GM12872 (cell line): ENCODE results near the gene ANAPC5.

Experiments used
- TF ChIP-seq, protein P1 (sequence below): IDR thresholded peaks from 3 replicates; pipeline ENCODE4 v1.5.1; 2011; ENCODE audit warnings: low read depth, mild to moderate bottlenecking, low read length, moderate library complexity; ENCODE audit not compliant: insufficient read depth

ANAPC5 gene

DNA sequence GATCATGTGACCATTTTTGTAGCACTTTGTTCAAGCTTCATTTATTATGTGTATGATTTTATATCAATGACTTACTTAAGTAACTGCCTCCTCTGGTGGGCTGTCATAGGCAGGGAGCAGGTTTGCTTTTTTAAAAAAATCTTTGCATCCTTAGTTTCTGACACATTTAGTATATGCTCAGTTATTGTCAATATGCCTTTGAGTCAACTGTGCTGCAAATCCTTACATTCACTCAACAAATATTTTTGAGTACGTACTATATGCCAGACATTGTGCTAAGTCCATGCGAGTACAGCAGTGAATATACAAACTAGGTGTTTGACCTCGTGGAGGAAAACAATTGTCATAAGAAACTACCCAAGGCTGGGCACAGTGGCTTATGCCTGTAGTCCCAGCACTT, 4.4 kb upstream of the ANAPC5 start:
- TF ChIP-seq, protein P1, sequence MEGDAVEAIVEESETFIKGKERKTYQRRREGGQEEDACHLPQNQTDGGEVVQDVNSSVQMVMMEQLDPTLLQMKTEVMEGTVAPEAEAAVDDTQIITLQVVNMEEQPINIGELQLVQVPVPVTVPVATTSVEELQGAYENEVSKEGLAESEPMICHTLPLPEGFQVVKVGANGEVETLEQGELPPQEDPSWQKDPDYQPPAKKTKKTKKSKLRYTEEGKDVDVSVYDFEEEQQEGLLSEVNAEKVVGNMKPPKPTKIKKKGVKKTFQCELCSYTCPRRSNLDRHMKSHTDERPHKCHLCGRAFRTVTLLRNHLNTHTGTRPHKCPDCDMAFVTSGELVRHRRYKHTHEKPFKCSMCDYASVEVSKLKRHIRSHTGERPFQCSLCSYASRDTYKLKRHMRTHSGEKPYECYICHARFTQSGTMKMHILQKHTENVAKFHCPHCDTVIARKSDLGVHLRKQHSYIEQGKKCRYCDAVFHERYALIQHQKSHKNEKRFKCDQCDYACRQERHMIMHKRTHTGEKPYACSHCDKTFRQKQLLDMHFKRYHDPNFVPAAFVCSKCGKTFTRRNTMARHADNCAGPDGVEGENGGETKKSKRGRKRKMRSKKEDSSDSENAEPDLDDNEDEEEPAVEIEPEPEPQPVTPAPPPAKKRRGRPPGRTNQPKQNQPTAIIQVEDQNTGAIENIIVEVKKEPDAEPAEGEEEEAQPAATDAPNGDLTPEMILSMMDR: no peak

DNA sequence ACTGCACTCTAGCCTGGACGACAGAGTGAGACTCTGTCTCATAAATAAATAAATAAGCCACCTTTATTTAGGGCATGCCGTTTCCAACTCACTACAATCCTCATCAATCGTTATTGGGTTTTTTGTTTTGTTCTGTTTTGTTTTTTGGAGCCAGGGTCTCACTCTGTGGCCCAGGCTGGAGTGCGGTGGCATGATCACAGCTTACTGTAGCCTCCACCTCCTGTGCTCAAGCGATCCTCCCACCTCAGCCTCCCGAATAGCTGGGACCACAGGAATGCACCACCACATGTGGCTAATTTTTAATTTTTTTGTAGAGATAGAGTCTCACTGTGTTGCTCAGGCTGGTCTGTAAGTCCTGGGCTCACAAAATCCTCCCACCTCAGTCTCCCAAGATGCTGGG, 3.6 kb upstream of the ANAPC5 start:
- TF ChIP-seq, protein P1: no peak

DNA sequence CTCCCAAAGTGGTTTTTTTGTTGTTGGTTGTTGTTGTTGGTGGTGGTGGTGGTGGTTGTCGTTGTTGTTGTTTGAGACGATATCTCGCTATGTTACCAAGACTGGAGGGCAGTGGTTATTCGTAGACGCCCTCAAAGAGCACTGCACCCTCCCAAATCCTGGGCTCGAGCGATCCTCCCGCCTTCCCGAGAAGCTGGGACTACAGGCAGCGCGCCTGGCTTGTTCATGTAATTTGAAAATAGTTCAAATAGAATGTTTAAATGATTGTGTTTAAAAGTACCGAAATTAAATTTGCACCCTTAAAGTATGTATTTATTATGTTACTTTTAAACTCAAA, 439 bp upstream of the ANAPC5 start:
- TF ChIP-seq, protein P1: no peak

DNA sequence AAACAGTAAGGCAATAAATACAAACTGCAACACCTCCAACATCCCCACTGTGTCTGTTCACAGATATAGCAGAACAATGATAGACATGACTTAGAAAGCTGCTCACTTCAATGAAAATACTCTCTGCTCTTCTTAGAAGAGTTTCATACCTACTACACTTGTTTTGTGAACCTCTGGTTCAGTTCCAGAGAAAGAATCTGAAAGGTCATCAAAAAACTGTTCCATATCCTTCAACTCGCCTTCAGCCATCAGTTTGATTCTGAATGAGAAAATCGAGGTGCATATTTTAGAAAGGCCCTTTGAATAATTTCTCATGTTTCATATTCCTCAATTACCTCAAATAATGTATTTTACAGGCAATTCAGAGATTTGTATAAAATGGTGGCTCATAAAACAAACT, 5.5 kb downstream of the ANAPC5 start:
- TF ChIP-seq, protein P1: no peak

DNA sequence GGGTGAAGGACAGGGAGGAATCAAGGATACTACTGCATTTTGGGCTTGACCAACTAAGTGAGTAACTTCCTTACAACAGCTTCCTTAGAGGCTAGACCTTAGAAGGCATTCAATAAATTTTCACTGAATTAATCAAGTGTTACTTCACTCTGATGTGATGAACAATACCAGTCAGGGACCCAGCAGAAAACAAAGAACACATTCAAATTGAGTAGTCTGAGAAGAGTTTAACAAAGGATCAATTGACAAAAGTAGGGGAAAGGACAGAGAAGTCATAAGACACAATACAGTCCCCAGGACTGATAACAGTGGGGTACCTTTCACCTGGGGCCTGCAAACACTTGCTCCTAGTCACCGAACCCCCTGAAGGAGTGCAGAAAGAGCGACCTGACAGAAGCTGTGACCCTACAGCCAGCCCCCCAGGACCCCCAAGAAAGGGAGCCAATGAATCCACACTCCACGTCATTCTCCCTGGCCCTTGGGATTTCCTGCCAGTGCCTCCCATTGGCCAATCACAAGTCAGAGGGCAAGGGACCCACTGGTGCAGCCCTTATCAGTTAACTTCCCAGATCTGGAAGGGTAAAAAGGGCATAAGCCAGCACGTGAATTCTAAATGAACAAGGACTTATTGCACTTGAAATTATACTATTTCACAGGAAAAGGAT, 6.9 kb downstream of the ANAPC5 start:
- TF ChIP-seq, protein P1: no peak

DNA sequence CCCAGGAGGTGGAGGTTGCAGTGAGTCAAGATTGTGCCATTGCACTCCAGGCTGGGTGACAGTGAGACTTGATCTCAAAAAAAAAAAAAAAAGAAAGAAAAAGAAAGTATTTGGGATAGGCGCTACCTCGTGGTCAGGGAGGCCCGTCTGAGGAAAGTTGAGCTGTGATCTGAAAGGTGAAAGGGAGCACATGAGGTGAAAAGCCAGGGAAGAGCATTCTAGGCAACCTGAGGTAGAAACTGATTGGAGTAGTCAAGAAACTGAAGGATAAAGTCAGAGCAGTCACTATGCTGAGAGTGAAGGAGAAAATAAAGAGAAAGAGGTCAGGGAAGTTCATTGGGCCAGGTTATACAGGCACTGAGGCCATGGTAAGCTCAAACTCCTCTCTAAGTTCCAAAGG, 7.7 kb downstream of the ANAPC5 start:
- TF ChIP-seq, protein P1: no peak

DNA sequence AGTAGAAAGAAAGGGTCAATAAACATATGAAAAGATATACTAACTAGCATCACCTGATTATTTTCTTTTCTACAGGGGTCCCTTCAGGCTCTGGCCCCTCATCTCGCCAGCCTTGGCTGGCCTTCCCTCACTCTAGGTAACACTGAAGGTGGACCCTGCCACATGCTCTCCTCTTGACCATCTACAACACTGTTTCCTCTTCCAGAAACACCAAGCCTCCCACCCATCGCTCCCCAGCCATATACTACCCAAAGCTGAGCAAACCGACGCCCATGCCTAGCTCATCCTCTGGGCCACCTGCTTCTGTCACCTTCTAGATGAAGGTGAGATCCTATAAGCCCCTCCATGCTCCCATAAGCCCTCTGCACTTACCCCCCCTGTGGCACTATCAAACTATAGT, 14.8 kb downstream of the ANAPC5 start:
- TF ChIP-seq, protein P1: no peak
